Endothelial cell of umbilical vein (primary cell): ENCODE measurements around the gene FBXO22. TPM values are rescaled to one million over a fixed set of nuclear protein-coding genes. Genes with fewer than 3 reads are reported as not detected.

Source experiments
- BruUV-seq: library from RNA; stranded (reverse); fragments of 400-500 nt; replicated peaks from 2 replicates; lab custom pipeline; 2021; lab: Mats Ljungman, UMichigan
- CTCF ChIA-PET: fragments of 300-600, 350-600 bp; sonication (Branson Sonifier 250); formaldehyde crosslinking; loops from one replicate; lab custom pipeline; 2021; ENCODE audit warnings: antibody characterized with exemption, inconsistent platforms; lab: Charles Lee
- POLR2A ChIA-PET: fragments of 300-600, 350-600 bp; sonication (Branson Sonifier 250); formaldehyde crosslinking; loops from one replicate; lab custom pipeline; 2021; ENCODE audit warnings: antibody characterized with exemption, inconsistent platforms; lab: Charles Lee
- DNase-seq: peaks from one replicate; pipeline ENCODE4 v3.0.0-alpha.2; 2011; ENCODE audit warnings: low read depth, low spot score
- FAIRE-seq: peaks from 2 replicates; lab custom pipeline; 2011; peaks lifted over from hg19 to GRCh38; lab: Jason Lieb, UNC
- H2AFZ ChIP-seq: 2 replicates; pipeline ENCODE4 v1.6.0; 2012; ENCODE audit warnings: low read depth, low read length, control low read depth, inconsistent platforms
- H3K27ac ChIP-seq: 2 replicates; pipeline ENCODE4 v1.5.1; 2011; ENCODE audit warnings: low read depth, mild to moderate bottlenecking, control low read depth, low read length, moderate library complexity; ENCODE audit not compliant: insufficient read depth
- H3K27me3 ChIP-seq, 2 experiments: 2 replicates each; pipeline versions ENCODE4 v1.6.0 to v1.6.1; 2011; ENCODE audit warnings: low read length in 2 of 2, mixed read lengths in 1 of 2; ENCODE audit not compliant: control insufficient read depth in 2 of 2, insufficient read depth in 2 of 2
- H3K36me3 ChIP-seq, 2 experiments: 2 replicates in 1 of 2; 3 replicates in 1 of 2; pipeline ENCODE4 v1.5.1; 2011; ENCODE audit warnings: low read length in 2 of 2, mild to moderate bottlenecking in 1 of 2, moderate library complexity in 1 of 2; ENCODE audit not compliant: control insufficient read depth in 2 of 2, insufficient read depth in 2 of 2; ENCODE audit errors: extremely low read depth in 1 of 2
- H3K4me1 ChIP-seq: 3 replicates; pipeline ENCODE4 v1.5.1; 2011; ENCODE audit warnings: mild to moderate bottlenecking, low read length; ENCODE audit not compliant: control insufficient read depth, insufficient read depth; ENCODE audit errors: extremely low read depth
- H3K4me2 ChIP-seq: 2 replicates; pipeline ENCODE4 v1.6.1; 2011; ENCODE audit warnings: low read length, control low read depth, mixed read lengths; ENCODE audit not compliant: insufficient read depth
- H3K4me3 ChIP-seq, 3 experiments: fragments of 200-600 bp in 1 of 3; sonication (generic), shearing (Covaris generic) in 1 of 3; replicated peaks in 1 of 3; 2 replicates each; pipeline ENCODE4 v1.5.1; 2011 to 2016; ENCODE audit warnings: control low read depth in 3 of 3, low read length in 3 of 3, mild to moderate bottlenecking in 2 of 3, inconsistent platforms in 1 of 3, low read depth in 1 of 3, moderate library complexity in 1 of 3; ENCODE audit not compliant: insufficient read depth in 1 of 3
- H3K79me2 ChIP-seq: 2 replicates; pipeline ENCODE4 v1.6.0; 2012; ENCODE audit warnings: low read length, inconsistent platforms; ENCODE audit not compliant: control insufficient read depth, insufficient read depth
- H3K9ac ChIP-seq: replicated peaks from 2 replicates; pipeline ENCODE3; 2011; ENCODE audit warnings: low read length, control low read depth; ENCODE audit not compliant: insufficient read depth; ENCODE audit errors: extremely low read depth
- H3K9me1 ChIP-seq: replicated peaks from 3 replicates; pipeline ENCODE4 v1.6.0; 2011; ENCODE audit warnings: mild to moderate bottlenecking, low read length; ENCODE audit not compliant: control insufficient read depth, insufficient read depth; ENCODE audit errors: extremely low read depth
- H3K9me3 ChIP-seq: replicated peaks from 2 replicates; pipeline ENCODE4 v1.5.1; 2012; ENCODE audit warnings: low read length, inconsistent platforms; ENCODE audit not compliant: control insufficient read depth, insufficient read depth
- H4K20me1 ChIP-seq: replicated peaks from 2 replicates; pipeline ENCODE3; 2011; ENCODE audit warnings: mild to moderate bottlenecking, low read length; ENCODE audit not compliant: control insufficient read depth, insufficient read depth; ENCODE audit errors: extremely low read depth
- EZH2 ChIP-seq: IDR thresholded peaks from 2 replicates; pipeline ENCODE4 v1.6.1; 2012; ENCODE audit warnings: borderline replicate concordance, low read depth, mild to moderate bottlenecking, moderate library complexity, low read length, inconsistent platforms; ENCODE audit not compliant: severe bottlenecking
- FOS ChIP-seq: IDR thresholded peaks from 2 replicates; pipeline ENCODE4 v1.6.1; 2011; ENCODE audit warnings: mild to moderate bottlenecking, low read length, moderate library complexity, borderline replicate concordance; ENCODE audit not compliant: insufficient read depth
- GATA2 ChIP-seq: IDR thresholded peaks from 2 replicates; pipeline ENCODE4 v1.7.0; 2011; ENCODE audit warnings: low read depth, mild to moderate bottlenecking, moderate library complexity, mixed read lengths, low read length; ENCODE audit not compliant: insufficient read length, insufficient read depth
- JUN ChIP-seq: IDR thresholded peaks from 2 replicates; pipeline ENCODE4 v1.6.1; 2011; ENCODE audit warnings: borderline replicate concordance, low read depth; ENCODE audit not compliant: insufficient read length, insufficient read depth
- MAX ChIP-seq: IDR thresholded peaks from 2 replicates; pipeline ENCODE4 v1.6.1; 2011; ENCODE audit not compliant: insufficient read depth, insufficient read length
- MYC ChIP-seq: IDR thresholded peaks from one replicate; pipeline ENCODE4 v1.6.1; 2011; ENCODE audit warnings: mild to moderate bottlenecking, low read depth, low read length
- POLR2A ChIP-seq: IDR thresholded peaks from 2 replicates; pipeline ENCODE4 v1.6.1; 2012; ENCODE audit warnings: low read depth, mild to moderate bottlenecking, control low read depth, low read length
- POLR2AphosphoS5 ChIP-seq: IDR thresholded peaks from 2 replicates; pipeline ENCODE4 v1.6.1; 2012; ENCODE audit warnings: low read depth, mild to moderate bottlenecking, control low read depth, low read length, moderate library complexity; ENCODE audit not compliant: insufficient read depth
- dilution Hi-C: fragments of 300-500 bp; cut with MboI; formaldehyde crosslinking; loops from one replicate; pipeline ENCODE4 v1.15.0; 2019; ENCODE audit warnings: low sequenced_read_pairs; ENCODE audit not compliant: extremely low pct_ligation_motif_present
- intact Hi-C: fragments of 100-400 bp; cut with micrococcal nuclease; formaldehyde crosslinking; loops from one replicate; pipeline ENCODE4 v1.10.0; 2022
- polyA plus RNA-seq, 4 experiments: library from polyadenylated mRNA; depleted of rRNA in 3 of 4; stranded (reverse) in 3 of 4; unstranded in 1 of 4; fragments of >200 nt; gene quantifications; 2 replicates each; pipeline versions ENCODE4 v1.2.1 to v1.2.3, GENCODE V29; 2011 to 2012; ENCODE audit warnings: missing spikeins in 1 of 4
- total RNA-seq: library from RNA; stranded (reverse); gene quantifications from 2 replicates; pipeline ENCODE4 v1.2.3, GENCODE V29; 2021
- TF ChIP-seq, protein P1 (sequence below), 2 donors: IDR thresholded peaks; 1 replicate in 1 of 2; 2 replicates in 1 of 2; pipeline ENCODE4 v1.5.1; 2011; ENCODE audit warnings: low read length in 2 of 2, mild to moderate bottlenecking in 2 of 2, moderate library complexity in 2 of 2, control low read depth in 1 of 2, inconsistent platforms in 1 of 2, low read depth in 1 of 2; ENCODE audit not compliant: insufficient read depth in 1 of 2; ENCODE audit errors: extremely low read depth in 1 of 2

Gene FBXO22
- total and polyA plus RNA-seq, 2 donors (not counting 3 experiments of a cell fraction or from before 2014, with no cell fraction given), result 20.8 to 41.6 TPM

DNA sequence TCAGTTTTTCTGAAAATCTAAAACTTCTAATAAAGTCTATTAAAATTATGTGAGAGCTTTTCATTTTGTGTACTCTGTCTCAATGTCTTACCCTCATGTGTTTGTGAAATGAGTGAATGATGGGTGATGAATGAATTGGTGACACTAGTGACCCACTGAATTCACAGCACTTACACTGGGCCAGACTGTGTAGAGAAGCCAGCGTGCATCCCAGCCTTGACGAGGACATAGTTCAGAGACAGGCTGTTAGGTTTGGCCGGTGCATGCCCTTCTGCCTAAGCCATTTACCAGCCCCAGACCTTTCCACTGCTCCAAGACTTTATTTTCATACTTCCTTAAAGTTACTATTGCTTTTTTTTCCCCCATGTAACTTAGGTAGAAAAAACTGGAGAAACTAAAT, 38.8 kb downstream of the FBXO22 start:
- Histone ChIP-seq H3K4me3 (no peak overlapping the region), H3K9ac (no peak overlapping the region), H4K20me1 (no peaks in the 10 kb centered on the region), H3K4me2 (no peak overlapping the region), H3K79me2 (no peaks in the 10 kb centered on the region), H3K4me1 (no peaks in the 10 kb centered on the region), H3K27ac (no peak overlapping the region), H3K27me3 (peaks cover 0 to 2% of the 10 kb centered on the region in 2 experiments), H3K9me3 (no peaks in the 10 kb centered on the region), H3K9me1 (no peaks in the 10 kb centered on the region), H3K36me3 (no peaks in the 10 kb centered on the region), H2AFZ (no peak overlapping the region)
- no peak for FAIRE-seq
- POLR2A ChIA-PET, result no interaction called here
- no TSS peak for BruUV-seq
- intact Hi-C loops, result no loop called here
- DNase-seq, result no peak
- CTCF ChIA-PET, result no interaction called here
- TF ChIP-seq GATA2 (no peak), EZH2 (no peak), MYC (no peak), POLR2AphosphoS5 (no peak)
- TF ChIP-seq, protein P1, sequence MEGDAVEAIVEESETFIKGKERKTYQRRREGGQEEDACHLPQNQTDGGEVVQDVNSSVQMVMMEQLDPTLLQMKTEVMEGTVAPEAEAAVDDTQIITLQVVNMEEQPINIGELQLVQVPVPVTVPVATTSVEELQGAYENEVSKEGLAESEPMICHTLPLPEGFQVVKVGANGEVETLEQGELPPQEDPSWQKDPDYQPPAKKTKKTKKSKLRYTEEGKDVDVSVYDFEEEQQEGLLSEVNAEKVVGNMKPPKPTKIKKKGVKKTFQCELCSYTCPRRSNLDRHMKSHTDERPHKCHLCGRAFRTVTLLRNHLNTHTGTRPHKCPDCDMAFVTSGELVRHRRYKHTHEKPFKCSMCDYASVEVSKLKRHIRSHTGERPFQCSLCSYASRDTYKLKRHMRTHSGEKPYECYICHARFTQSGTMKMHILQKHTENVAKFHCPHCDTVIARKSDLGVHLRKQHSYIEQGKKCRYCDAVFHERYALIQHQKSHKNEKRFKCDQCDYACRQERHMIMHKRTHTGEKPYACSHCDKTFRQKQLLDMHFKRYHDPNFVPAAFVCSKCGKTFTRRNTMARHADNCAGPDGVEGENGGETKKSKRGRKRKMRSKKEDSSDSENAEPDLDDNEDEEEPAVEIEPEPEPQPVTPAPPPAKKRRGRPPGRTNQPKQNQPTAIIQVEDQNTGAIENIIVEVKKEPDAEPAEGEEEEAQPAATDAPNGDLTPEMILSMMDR (IDR thresholded peaks at IDR 0.05; ENCODE audit: extremely low read depth in 1 of 2, insufficient read depth in 1 of 2, low read depth in 1 of 2, low read length in 2 of 2), result no peak
- dilution Hi-C loops, result no loop called here

- Histone ChIP-seq H3K79me2 (no peaks in the 10 kb centered on the region), H4K20me1 (no peaks in the 10 kb centered on the region), H3K36me3 (no peaks in the 10 kb centered on the region), H3K4me1 (no peaks in the 10 kb centered on the region), H3K27ac (no peak overlapping the region), H3K9ac (no peak overlapping the region), H2AFZ (no peak overlapping the region), H3K9me3 (no peaks in the 10 kb centered on the region), H3K4me3 (no peak overlapping the region), H3K4me2 (no peak overlapping the region), H3K27me3 (peaks cover 0 to 2% of the 10 kb centered on the region in 2 experiments), H3K9me1 (no peaks in the 10 kb centered on the region)
- BruUV-seq, result no TSS peak
- DNase-seq (no peak), FAIRE-seq (no peak)
- dilution Hi-C loops, result no loop called here
- intact Hi-C loops, result no loop called here
- ChIA-PET POLR2A (interaction anchor here (0.6 kb wide), 1 partner anchor 159 kb away, joined by 7 read pairs; no protein-coding TSS in a partner anchor), CTCF (no interaction called here)
- no peak for TF ChIP-seq MAX
- TF ChIP-seq POLR2AphosphoS5, result no peak
- TF ChIP-seq FOS, result no peak
- TF ChIP-seq POLR2A, result no peak
- TF ChIP-seq MYC, result no peak
- no peak for TF ChIP-seq JUN
- TF ChIP-seq GATA2, result no peak
- TF ChIP-seq EZH2, result no peak
- TF ChIP-seq, protein P1 (IDR thresholded peaks at IDR 0.05; ENCODE audit: extremely low read depth in 1 of 2, insufficient read depth in 1 of 2, low read depth in 1 of 2, low read length in 2 of 2), result no peak
Observed at GRCh38 chr15:75943246-75943645, 39.6 kb downstream of the FBXO22 start.
